ENCODE data around the gene FAM110A. TPM values are rescaled to one million over a fixed set of nuclear protein-coding genes. Genes with fewer than 3 reads are reported as not detected.

The FAM110A gene
- total RNA-seq, 1 donor from 2014 or later, result 18.3 TPM

GRCh38 chr20:819680-820322, 13.7 kb upstream of the FAM110A start:
- no peak overlapping the region for H3K4me3 ChIP-seq (ENCODE audit: low read depth, low read length)
- DNase-seq (ENCODE audit: low read depth), result no peak
- no peak for TF ChIP-seq CTCF (conservative IDR thresholded peaks at IDR 0.05; ENCODE audit: low read depth, low read length)

DNA sequence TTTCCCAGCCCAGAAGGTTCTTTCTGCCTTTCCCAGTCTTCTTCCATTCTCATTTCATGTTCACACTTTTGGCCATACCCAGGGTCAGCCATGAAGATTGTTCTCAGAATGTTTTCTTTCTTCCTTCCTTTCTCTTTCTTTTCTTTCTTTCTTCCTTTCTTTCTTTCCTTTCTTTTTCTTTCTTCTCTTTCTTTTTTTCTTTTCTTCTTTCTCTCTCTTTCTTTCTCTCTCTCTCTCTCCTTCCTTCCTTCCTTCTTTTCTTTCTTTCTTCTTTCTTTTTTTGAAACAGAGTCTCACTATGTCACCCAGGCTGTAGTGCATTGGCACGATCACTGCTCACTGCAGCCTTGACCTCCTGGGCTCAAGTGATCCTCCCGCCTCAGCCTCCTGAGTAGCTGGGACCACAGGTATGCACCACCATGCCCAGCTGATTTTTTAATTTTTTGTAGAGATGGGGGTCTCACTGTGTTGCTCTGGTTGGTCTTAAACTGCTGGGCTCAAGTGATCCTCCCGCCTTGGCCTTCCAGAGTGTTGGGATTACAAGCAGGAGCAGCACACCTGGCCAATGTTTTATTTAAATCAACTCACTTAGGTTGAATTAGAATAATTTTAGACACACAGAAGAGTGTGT, 13.1 kb upstream of the FAM110A start:
- no peak for DNase-seq (ENCODE audit: low read depth)
- TF ChIP-seq CTCF (conservative IDR thresholded peaks at IDR 0.05; ENCODE audit: low read depth, low read length), result no peak
- H3K4me3 ChIP-seq (ENCODE audit: low read depth, low read length), result no peak overlapping the region

DNA sequence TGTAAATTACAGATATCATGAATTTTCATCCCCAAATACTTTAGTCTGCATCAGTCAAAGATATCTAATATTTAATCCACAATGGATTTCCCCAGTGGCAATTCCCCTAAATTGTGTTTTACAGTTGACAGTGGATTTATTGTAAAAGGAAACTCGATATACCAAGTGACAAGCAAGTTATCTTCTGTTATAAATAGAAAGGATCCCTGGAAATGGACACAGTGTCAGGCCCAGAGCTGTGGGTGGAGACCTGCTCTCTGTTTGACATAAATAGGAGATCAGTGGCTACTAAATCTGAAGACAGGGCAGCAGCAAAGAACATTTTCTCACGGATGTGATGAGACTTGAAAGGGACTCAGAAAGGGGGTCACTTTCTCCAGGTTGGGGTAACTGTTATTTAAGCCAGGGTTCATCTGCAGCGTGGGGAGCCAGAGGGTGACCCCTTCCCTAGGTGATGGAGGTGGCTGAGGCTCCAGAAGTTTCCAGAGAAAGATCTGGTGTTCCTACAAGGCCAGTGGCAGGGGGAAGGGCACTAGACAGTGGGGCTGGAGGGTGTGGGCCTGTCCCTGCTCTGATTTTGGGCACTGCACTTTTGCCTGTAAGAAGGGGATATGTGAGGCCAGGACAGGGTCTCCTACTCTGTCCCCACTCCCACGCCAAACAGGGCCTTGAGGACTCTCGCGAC, 12.3 kb upstream of the FAM110A start:
- no peak for DNase-seq (ENCODE audit: low read depth)
- H3K4me3 ChIP-seq (ENCODE audit: low read depth, low read length), result no peak overlapping the region
- TF ChIP-seq CTCF (conservative IDR thresholded peaks at IDR 0.05; ENCODE audit: low read depth, low read length), result no peak

GRCh38 chr20:821731-822065, 11.8 kb upstream of the FAM110A start:
- no peak for TF ChIP-seq CTCF (conservative IDR thresholded peaks at IDR 0.05; ENCODE audit: low read depth, low read length)
- DNase-seq (ENCODE audit: low read depth), result no peak
- H3K4me3 ChIP-seq (ENCODE audit: low read depth, low read length), result no peak overlapping the region

GRCh38 chr20:822651-823573, 10.6 kb upstream of the FAM110A start:
- TF ChIP-seq CTCF (conservative IDR thresholded peaks at IDR 0.05; ENCODE audit: low read depth, low read length), result no peak
- H3K4me3 ChIP-seq (ENCODE audit: low read depth, low read length), result no peak overlapping the region
- DNase-seq (ENCODE audit: low read depth), result no peak

GRCh38 chr20:823574-823902, 10.0 kb upstream of the FAM110A start:
- no peak overlapping the region for H3K4me3 ChIP-seq (ENCODE audit: low read depth, low read length)
- TF ChIP-seq CTCF (conservative IDR thresholded peaks at IDR 0.05; ENCODE audit: low read depth, low read length), result no peak
- DNase-seq (ENCODE audit: low read depth), result no peak

Measured in epithelial cell of proximal tubule (primary cell).